Measurements from ENCODE around the gene RHBDD3.

Gene RHBDD3

GRCh38 chr22:29306175-29306834 is 38.5 kb upstream of the RHBDD3 start, which contains the start of gene GAS2L1:
Gene GAS2L1 (plus strand): TSS chr22:29306650. CDS start chr22:29308106, 1,456 bp downstream.
- peak within 1 kb of the TSS; percentile 73 for H3K4me3 ChIP-seq

GRCh38 chr22:29305836-29306174 is 38.0 kb upstream of the RHBDD3 start:
- TF ChIP-seq Cebpa-rat (IDR thresholded peaks at IDR 0.05), result no peak
- Histone ChIP-seq H3K36me3 (peaks cover 10% of the 10 kb centered on the region), H3K9ac (no peak overlapping the region), H3K9me3 (no peaks in the 10 kb centered on the region), H4K20me1 (peaks cover 49% of the 10 kb centered on the region), H3K4me2 (peak overlapping the region; percentile 100), H3K27ac (no peak overlapping the region), H3K27me3 (peaks cover 39% of the 10 kb centered on the region), H3K4me1 (peaks cover 75% of the 10 kb centered on the region), H3K4me3 (peak overlapping the region; percentile 73; the same call in 1 of the 2 replicates)

More at GRCh38 chr22:29306175-29306834, 38.5 kb upstream of the RHBDD3 start, which contains the start of gene GAS2L1:
- Histone ChIP-seq H3K9ac (peak within 1 kb of the TSS; percentile 71), H3K4me1 (peaks cover 80% of the 10 kb centered on the region), H3K27ac (peak within 1 kb of the TSS; percentile 46; the same call in 1 of the 2 replicates), H4K20me1 (peaks cover 44% of the 10 kb centered on the region), H3K36me3 (peaks cover 6% of the 10 kb centered on the region; the same call in 1 of the 2 replicates), H3K4me2 (peak within 1 kb of the TSS; percentile 100), H3K9me3 (no peaks in the 10 kb centered on the region), H3K27me3 (peaks cover 39% of the 10 kb centered on the region)
- TF ChIP-seq Cebpa-rat (IDR thresholded peaks at IDR 0.05), result no peak

DNA sequence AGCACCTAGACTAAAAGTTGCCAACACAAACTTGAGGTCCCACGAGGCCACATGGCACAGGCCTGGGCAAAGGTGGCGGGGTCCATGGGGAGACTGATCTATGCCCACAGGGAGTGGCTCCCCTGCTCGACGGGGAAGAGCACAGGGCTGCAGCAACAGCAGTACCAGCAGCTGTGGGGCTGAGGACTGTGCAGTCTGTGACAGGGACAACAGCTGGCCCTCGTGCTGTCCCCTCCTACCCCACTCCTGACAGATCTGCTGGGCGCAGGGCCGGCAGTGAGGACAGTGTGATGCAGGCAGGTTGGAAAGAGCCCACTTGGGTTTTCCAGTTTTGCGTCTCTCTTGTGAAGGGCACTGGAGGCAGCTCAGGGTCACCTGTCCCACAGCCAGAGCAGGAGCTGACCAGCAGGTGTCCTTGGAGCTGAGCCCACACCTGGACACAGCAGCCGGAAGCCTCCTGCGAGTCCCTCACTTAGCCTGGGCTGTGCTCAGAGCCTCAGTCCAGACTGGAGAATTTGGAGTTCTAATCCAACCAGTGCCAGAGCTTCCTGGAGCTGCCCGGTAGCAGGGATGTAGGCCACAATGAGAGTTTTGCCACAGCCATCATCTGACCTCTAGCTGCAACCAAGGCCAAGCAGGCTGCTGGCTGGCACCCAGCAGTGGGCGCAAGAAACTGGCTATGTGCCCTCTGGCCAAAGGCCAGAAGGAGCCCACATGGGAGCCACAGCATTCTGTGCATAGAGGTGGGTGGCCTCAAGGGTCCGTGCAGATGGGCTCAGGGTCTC is 35.1 kb upstream of the RHBDD3 start:
- peaks cover 23% of the 10 kb centered on the region for H3K27me3 ChIP-seq
- peaks cover 63% of the 10 kb centered on the region for H4K20me1 ChIP-seq
- peak overlapping the region; percentile 15; the same call in 1 of the 2 replicates for H3K27ac ChIP-seq
- no peak overlapping the region for H3K4me3 ChIP-seq
- H3K4me1 ChIP-seq, result peaks cover 50% of the 10 kb centered on the region
- peak overlapping the region; percentile 100 for H3K4me2 ChIP-seq
- no peak for TF ChIP-seq Cebpa-rat (IDR thresholded peaks at IDR 0.05)
- H3K9me3 ChIP-seq, result no peaks in the 10 kb centered on the region
- no peak overlapping the region for H3K9ac ChIP-seq
- peaks cover 40% of the 10 kb centered on the region for H3K36me3 ChIP-seq

DNA sequence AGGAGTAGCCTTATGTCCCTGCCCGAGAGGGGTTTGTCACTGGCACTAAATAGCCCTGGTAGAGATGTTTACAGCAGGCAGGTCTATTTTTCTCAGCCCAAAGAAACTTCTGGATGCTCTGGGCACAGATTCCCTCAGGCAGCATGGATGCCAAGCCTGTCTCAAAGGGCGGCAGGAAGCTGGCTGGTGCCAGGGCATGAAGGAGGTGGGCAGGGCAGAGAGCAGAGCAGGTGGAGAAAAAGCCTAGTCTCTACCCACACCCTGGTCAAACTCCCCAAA is 34.6 kb upstream of the RHBDD3 start:
- peaks cover 45% of the 10 kb centered on the region for H3K36me3 ChIP-seq
- peaks cover 18% of the 10 kb centered on the region for H3K27me3 ChIP-seq
- peak overlapping the region; percentile 100 for H3K4me2 ChIP-seq
- H4K20me1 ChIP-seq, result peaks cover 63% of the 10 kb centered on the region
- H3K4me1 ChIP-seq, result peaks cover 50% of the 10 kb centered on the region
- H3K9ac ChIP-seq, result no peak overlapping the region
- H3K27ac ChIP-seq, result no peak overlapping the region
- no peak overlapping the region for H3K4me3 ChIP-seq
- H3K9me3 ChIP-seq, result no peaks in the 10 kb centered on the region
- no peak for TF ChIP-seq Cebpa-rat (IDR thresholded peaks at IDR 0.05)

DNA sequence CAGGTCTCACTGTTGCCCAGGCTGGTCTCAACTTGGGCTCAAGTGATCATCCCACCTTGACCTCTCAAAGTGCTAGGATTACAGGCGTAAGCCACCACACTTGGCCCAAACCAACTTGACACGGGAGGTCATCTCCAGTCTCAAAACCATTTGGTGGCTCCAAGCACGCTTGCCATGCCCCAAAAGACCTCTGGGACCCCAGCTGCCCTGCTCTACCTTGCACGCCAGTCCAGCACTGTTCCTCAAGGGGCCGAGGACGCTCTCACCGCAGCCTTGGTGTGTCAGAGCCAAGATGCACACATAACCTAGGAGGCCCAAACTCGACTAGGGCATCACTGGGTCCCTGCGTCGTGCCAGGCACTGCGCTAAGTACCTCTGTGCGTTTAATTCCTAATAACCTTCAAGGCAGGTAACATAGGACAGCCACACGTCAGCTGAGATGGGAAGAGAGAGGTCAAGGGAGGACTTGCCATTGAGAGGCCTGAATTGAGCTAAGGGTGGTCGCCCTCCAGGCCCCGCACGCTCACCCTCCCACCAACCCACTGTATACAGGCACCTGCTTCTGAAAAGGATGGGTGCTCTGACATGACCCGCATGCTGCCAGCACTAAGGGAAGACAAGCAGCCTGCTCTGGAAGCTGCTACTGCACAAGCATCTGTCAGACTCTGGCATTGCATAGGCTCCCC is 34.1 kb upstream of the RHBDD3 start:
- H3K9me3 ChIP-seq, result no peaks in the 10 kb centered on the region
- H3K27me3 ChIP-seq, result peaks cover 13% of the 10 kb centered on the region
- no peak overlapping the region for H3K4me3 ChIP-seq
- peak overlapping the region; percentile 100; the same call in 1 of the 2 replicates for H3K4me2 ChIP-seq
- TF ChIP-seq Cebpa-rat (IDR thresholded peaks at IDR 0.05), result no peak
- H3K27ac ChIP-seq, result no peak overlapping the region
- H3K36me3 ChIP-seq, result peaks cover 50% of the 10 kb centered on the region
- H4K20me1 ChIP-seq, result peaks cover 66% of the 10 kb centered on the region
- no peak overlapping the region for H3K9ac ChIP-seq
- H3K4me1 ChIP-seq, result peaks cover 50% of the 10 kb centered on the region

DNA sequence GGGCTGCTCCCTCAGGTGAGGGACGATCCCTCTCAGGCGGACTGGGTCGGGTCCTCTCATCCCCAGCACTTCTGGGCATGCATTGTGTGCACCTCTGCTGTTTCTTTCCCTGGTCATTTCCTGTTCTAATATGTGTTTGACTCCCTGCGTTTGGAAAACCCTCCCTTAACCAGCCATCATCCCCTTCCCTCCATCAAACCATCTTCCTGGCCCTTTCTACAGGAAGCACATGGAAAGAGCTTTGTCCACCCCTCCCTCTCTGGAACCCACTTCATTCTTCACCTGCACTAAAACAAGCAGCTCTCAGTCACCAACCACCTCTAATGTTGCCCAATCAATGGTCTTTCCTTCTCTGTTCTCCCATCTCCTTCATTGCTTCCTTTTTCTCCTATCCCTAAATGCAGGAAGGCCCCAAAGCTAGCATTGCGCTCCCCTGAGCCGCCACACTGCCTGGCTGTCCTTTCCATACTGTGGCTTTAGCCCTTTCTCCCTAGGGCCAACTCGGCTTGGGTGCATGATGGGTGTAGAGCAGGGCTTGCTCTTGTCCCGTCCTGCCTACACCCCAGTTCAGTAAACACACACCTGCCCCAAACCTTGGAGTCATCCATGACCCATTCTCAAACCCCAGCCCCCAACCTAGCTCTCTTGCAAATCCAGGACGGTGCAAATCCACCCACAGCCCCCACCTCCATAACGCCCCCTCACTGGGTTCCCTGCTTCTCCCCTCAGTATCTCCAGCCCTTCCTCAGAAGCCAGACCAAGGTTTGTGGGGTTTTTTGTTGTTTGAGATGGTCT is 33.2 kb upstream of the RHBDD3 start:
- H3K36me3 ChIP-seq, result peaks cover 59% of the 10 kb centered on the region

DNA sequence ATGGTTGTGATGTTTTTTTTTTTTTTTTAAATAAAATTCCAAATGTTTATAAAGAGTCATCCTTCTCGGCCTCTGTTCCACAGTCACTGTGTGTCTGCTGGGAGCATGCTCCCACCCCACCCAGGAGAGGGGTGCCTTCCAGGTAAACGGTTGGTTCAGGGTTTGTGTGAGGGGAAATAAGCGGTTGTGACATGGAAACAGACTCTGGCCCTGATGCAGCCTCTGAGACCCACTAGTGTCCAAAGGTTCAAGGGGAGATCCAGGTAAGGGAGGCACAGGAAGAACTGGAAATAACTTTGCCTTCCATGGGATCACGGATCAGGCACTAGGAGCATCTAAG is 32.7 kb upstream of the RHBDD3 start:
- no peak overlapping the region for H3K9ac ChIP-seq
- no peak overlapping the region for H3K27ac ChIP-seq
- H3K4me2 ChIP-seq, result no peak overlapping the region
- peaks cover 1% of the 10 kb centered on the region; the same call in 1 of the 2 replicates for H3K27me3 ChIP-seq
- no peak overlapping the region for H3K4me3 ChIP-seq
- H4K20me1 ChIP-seq, result peaks cover 80% of the 10 kb centered on the region
- H3K4me1 ChIP-seq, result peaks cover 38% of the 10 kb centered on the region
- H3K9me3 ChIP-seq, result no peaks in the 10 kb centered on the region
- no peak for TF ChIP-seq Cebpa-rat (IDR thresholded peaks at IDR 0.05)
- peaks cover 64% of the 10 kb centered on the region for H3K36me3 ChIP-seq

More for the DNA sequence above, 33.2 kb upstream of the RHBDD3 start:
- peaks cover 5% of the 10 kb centered on the region; the same call in 1 of the 2 replicates for H3K27me3 ChIP-seq
- no peak overlapping the region for H3K9ac ChIP-seq
- peaks cover 44% of the 10 kb centered on the region for H3K4me1 ChIP-seq
- no peak overlapping the region for H3K27ac ChIP-seq
- H3K4me3 ChIP-seq, result no peak overlapping the region
- H3K9me3 ChIP-seq, result no peaks in the 10 kb centered on the region
- H3K4me2 ChIP-seq, result no peak overlapping the region
- no peak for TF ChIP-seq Cebpa-rat (IDR thresholded peaks at IDR 0.05)
- peaks cover 75% of the 10 kb centered on the region for H4K20me1 ChIP-seq

- Histone ChIP-seq H3K27ac (no peak overlapping the region), H3K36me3 (peaks cover 75% of the 10 kb centered on the region), H3K4me1 (peaks cover 27% of the 10 kb centered on the region), H3K27me3 (no peaks in the 10 kb centered on the region), H3K4me2 (no peak overlapping the region), H3K4me3 (no peak overlapping the region), H4K20me1 (peaks cover 92% of the 10 kb centered on the region), H3K9me3 (no peaks in the 10 kb centered on the region), H3K9ac (no peak overlapping the region)
- no peak for TF ChIP-seq Cebpa-rat (IDR thresholded peaks at IDR 0.05)
Observed at GRCh38 chr22:29299136-29299900, 31.5 kb upstream of the RHBDD3 start.

- H3K9ac ChIP-seq, result no peak overlapping the region
- TF ChIP-seq Cebpa-rat (IDR thresholded peaks at IDR 0.05), result no peak
- H3K27ac ChIP-seq, result no peak overlapping the region
- no peak overlapping the region for H3K4me2 ChIP-seq
- no peak overlapping the region for H3K4me3 ChIP-seq
- peaks cover 20% of the 10 kb centered on the region for H3K4me1 ChIP-seq
- H3K36me3 ChIP-seq, result peaks cover 82% of the 10 kb centered on the region
- no peaks in the 10 kb centered on the region for H3K27me3 ChIP-seq
- no peaks in the 10 kb centered on the region for H3K9me3 ChIP-seq
- H4K20me1 ChIP-seq, result peaks cover 98% of the 10 kb centered on the region
Observed at GRCh38 chr22:29298641-29299040, 30.9 kb upstream of the RHBDD3 start.

Data from BLaER1 (cell line).